HK-2 (cell line): ENCODE data around the gene PXYLP1.
A peak's percentile ranks its signal among the peaks of the same experiment; 100 is the strongest.

Experiments used
- DNase-seq: peaks from one replicate; pipeline ENCODE4 v3.0.0-alpha.2; 2018; ENCODE audit not compliant: unreplicated experiment

The PXYLP1 gene

GRCh38 chr3:141228395-141228794, 3.2 kb upstream of the PXYLP1 start:
- no peak for DNase-seq

DNA sequence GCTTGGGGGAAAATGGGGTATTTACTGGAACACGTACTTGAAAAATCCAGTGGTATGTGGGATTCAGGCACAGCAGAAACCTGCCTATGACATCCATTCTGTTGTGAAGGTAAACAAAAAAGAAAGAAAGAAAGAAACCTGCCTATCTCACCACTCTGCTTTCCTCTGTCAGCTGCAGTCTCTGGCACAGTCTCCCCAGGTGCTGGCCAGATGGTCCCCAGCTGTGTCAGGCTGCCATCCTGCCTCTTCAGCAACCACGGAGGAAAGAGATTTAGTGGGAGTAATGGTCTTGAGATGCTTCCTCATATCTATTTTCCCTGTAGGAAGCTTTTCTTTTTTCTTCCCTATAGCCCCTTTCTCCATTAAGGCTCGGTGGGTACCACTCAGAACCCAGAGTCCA, 2.5 kb upstream of the PXYLP1 start:
- no peak for DNase-seq

DNA sequence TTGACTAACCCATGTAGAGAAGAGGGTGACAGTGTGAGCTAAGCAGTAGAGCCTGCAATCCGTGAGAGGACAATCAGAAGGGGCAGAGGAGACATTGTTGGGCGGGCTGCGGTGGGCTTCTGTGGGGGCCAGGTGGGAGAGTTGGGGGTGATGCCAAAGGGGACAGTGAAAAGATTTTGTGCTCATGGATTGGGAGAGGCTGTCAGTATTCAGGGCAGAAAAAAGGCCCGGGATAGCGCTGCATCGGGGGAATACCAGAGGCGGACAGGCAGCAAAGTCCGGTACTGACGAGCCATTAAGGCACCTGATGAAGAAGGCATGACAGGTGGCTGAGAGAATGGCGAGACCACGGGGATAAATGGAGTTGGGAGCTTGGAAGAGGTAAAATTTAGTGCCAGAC, 1.3 kb upstream of the PXYLP1 start:
- DNase-seq: no peak

GRCh38 chr3:141231952-141232823, 563 bp downstream of the PXYLP1 start:
- DNase-seq: peak; percentile 50

- no peak for DNase-seq
These were observed 2.0 kb downstream of the PXYLP1 start for GRCh38 chr3:141233457-141234161.

- DNase-seq: no peak
These were observed 2.7 kb downstream of the PXYLP1 start for GRCh38 chr3:141234283-141234682.

DNA sequence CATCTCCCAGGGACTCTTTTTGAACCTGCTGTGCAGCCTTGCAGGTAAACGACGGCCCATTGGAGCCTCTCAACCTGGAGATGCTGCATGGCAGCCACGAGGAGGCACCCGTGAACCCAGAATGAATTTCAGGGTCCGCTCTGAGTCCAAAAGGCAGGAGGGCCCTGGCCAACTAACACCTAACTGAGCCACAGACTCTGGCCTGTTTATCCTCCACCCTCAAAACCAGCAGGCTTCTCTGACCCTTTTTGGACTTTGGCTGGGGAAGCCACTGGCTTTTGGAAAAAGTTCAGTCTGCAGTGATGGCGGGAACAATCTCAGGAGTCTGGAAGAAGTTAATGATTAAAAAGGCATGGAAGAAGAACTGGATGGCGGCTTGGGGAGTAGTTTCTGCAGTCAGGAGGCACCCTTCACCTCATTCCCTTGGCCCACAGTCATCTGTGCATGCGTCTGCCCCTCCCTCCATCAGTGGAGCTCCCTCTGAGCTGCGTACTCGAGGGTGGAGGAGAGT, 4.1 kb downstream of the PXYLP1 start:
- DNase-seq: no peak

DNA sequence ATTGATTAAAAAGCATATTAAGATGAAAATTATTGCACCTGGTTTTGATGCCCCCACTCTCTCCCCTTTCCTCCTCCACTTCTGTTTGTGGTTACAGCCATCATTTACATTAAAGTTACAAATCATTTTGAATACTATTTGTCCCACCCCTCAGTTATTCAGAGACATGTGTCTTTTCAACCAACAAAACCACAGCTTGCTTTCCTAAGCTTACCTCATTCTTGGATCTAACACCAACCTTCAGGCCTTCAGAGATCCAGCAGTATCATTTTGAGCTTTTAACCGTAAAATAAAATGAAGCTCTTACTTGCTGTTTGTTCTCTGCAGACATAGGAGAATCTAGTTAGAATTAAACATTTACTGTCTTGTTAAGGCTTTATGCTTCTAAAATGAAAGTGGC, 4.7 kb downstream of the PXYLP1 start:
- no peak for DNase-seq

DNA sequence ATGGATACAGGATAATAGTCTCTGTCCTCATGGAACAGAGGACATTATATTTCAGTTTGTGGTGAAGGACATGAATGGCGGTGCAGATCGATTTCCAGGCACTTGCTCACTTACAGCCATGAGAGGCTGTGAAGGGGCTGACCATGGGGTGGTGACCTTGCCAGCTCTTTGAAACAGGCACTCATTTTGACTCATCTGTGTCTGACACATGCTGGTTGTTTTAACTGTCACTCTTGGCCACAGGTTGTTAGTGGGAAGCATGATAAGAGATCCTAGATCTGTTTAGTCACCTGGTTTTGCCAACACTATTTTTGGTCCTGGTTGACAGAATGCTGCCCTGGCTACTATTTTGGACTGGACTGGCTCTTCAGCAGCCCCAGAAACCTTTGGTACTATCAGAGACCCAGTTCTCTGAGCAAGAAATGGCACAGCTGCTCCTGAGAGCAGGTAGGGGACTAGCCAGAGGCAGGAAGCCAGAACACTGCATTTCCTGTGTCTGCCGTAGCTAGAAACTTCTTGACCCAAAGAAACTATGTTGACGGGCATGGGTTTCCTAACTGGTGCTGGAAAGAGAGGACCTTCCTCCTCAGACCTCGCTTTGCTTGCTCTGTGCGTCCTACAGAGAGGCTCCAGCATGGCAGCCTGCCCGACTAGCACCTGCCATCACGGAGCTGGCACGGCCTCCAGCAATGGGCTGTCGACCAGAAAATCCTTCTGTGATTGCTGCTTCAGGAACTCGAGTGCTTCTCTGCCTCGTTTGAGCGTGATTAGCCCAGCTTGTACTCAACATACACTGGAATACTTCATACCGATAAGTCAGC, 6.3 kb downstream of the PXYLP1 start:
- no peak for DNase-seq

DNA sequence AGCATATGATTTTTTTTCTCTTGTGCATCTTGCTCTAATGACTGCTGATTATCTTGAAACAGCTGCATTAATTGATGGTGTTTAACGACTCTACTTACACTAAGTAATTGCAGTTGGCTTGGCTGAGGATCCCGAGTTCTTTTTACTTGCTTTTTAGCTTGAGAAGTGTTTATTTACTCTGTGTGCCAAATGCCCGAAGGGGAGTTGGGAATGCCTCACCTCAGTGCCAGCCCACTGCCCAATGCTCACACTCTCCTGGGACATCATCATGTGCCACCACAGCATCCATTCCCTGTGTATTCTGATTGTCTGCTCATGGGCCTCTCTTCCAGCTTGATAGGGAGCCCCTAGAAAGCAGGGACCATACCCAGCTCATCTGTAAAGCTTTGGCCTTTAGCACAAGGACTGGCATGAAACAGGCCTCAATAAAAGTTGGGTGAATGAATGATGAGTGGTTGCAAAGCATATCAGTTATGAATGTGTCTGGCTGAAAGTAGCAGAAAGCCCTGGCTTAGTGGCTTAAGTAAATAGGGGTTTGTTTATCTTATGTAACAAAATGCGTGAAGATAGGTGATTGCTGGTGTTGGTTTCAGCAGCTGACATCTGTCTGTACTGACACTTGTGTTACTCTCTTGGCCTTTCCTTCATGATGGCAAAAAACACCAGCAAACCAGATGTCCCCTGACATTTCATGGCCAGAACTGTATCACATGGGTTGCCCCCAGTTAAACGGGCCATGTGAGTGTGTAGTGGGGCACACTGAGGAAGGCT, 8.1 kb downstream of the PXYLP1 start:
- no peak for DNase-seq

GRCh38 chr3:141240286-141240685, 8.7 kb downstream of the PXYLP1 start:
- DNase-seq: no peak

- DNase-seq: no peak
These were observed 9.3 kb downstream of the PXYLP1 start for GRCh38 chr3:141240687-141241615.

- no peak for DNase-seq
These were observed 10.2 kb downstream of the PXYLP1 start for GRCh38 chr3:141241616-141242376.

DNA sequence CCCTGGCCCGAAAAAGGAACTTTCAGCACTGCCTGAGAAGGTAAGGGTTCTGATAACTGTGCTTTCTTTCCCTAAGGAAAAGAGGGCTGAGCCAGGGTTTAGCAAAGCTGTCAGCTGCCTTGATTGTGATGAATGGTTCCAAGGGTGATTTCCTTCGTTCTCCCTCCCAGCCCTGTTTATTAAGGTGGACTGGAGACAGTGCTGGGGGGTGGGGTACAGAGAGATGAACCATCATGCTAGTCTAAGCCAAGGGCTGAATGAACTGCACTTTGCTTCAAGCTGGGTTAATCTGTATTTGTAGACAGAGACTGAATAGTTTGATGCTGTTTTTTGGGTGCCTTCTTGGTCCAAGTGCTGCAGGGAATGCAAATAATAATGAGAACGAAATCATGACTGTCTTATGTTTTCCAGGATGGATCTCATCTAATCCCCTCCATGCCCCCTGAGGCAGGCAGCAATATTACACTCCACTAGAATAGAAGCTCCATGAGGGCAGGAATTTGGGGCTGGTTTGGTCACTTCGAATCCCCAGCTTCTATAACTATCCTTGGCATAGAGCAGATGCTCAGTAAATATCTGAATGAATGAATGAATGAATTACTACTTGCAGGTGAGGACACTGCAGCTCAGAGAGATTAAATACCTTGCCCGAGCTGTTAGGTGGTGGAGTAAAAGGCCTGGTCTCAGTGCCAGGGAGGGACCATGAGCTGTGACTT, 10.9 kb downstream of the PXYLP1 start:
- DNase-seq: no peak

DNA sequence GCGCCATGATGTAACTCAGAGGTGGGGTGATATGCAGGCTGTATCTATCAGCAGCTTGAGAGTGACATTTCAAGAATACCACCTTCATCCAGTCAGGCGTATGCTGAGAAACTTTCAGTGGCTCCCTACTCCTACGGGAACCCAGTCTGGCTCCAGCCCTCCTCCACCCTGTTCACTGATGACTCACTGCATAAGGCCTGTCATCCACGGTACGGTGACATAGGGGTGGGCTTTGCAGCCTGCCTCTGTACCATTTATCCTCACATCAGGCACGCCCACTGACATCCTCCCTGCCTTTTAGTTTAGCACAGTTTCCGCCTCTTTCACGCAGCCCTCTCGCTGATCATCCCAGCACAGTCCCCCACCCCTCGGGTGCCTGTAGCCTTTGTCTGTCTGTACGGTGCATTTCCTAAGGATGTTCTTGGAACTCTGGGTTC, 11.7 kb downstream of the PXYLP1 start:
- DNase-seq: no peak

GRCh38 chr3:141246224-141246957, 14.8 kb downstream of the PXYLP1 start:
- DNase-seq: no peak

GRCh38 chr3:141246958-141247301, 15.3 kb downstream of the PXYLP1 start:
- DNase-seq: no peak

GRCh38 chr3:141248064-141248463, 16.4 kb downstream of the PXYLP1 start:
- no peak for DNase-seq
